Activated CD8-positive, alpha-beta memory T cell treated with anti-CD3 and anti-CD28 coated beads for 24 hours (primary cell): ENCODE measurements around the gene PLPP1.
A peak's percentile ranks its signal among the peaks of the same experiment; 100 is the strongest.

Experiments used
- DNase-seq: peaks from one replicate; pipeline ENCODE4 v3.0.0-alpha.2; 2020

The PLPP1 gene

GRCh38 chr5:55441107-55441771 lies 93.5 kb downstream of the PLPP1 start:
- no peak for DNase-seq

GRCh38 chr5:55440188-55440646 lies 94.5 kb downstream of the PLPP1 start:
- DNase-seq: no peak

GRCh38 chr5:55438998-55439397 lies 95.8 kb downstream of the PLPP1 start:
- DNase-seq: no peak

- DNase-seq: no peak
Observed at GRCh38 chr5:55437859-55438206, 96.9 kb downstream of the PLPP1 start.

- no peak for DNase-seq
Observed at GRCh38 chr5:55437452-55437851, 97.3 kb downstream of the PLPP1 start.

DNA sequence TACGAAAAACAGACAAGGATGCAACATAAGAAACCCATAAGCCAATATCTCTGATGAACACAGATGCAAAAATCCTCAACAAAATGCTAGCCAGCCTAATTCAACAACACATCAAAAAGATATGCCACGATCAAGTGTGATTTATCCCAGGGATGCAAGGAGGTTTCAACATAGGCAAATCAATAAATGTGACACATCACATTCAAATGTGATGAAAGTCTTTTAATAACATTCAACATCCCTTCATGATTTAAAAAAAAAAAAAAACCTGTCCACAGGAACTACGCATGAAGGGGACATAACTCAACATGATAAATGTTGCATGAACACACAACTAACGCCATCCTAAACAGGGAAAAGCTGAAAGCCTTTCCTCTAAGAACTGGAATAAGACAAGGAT lies 102.2 kb downstream of the PLPP1 start:
- no peak for DNase-seq

GRCh38 chr5:55429613-55430253 lies 105.0 kb downstream of the PLPP1 start:
- DNase-seq: no peak

GRCh38 chr5:55429221-55429612 lies 105.5 kb downstream of the PLPP1 start:
- DNase-seq: no peak

GRCh38 chr5:55427157-55427556 lies 107.6 kb downstream of the PLPP1 start:
- no peak for DNase-seq

DNA sequence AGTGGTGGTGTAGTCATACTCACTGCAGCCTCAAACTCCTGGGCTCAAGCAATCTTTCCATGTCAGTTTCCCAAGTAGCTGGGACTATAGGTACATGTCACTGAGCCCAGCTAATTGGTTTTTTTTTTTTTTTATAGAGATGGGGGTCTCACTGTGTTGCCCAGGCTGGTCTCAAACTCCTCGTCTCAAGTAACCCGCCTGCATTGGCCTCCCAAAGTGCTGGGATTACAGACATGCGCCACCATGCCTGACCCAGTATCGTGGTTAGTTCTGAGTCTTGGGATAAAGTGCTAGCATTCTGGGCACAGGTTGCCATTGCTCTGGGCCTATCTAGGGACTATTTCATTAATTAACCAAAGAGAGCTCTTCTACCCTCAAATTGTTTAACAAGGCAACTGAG lies 108.3 kb downstream of the PLPP1 start:
- no peak for DNase-seq

GRCh38 chr5:55421074-55421529 lies 113.7 kb downstream of the PLPP1 start:
- peak; percentile 71 for DNase-seq

- no peak for DNase-seq
Observed at GRCh38 chr5:55418994-55419968, 115.5 kb downstream of the PLPP1 start.

GRCh38 chr5:55416306-55416705 lies 118.5 kb downstream of the PLPP1 start:
- DNase-seq: no peak

DNA sequence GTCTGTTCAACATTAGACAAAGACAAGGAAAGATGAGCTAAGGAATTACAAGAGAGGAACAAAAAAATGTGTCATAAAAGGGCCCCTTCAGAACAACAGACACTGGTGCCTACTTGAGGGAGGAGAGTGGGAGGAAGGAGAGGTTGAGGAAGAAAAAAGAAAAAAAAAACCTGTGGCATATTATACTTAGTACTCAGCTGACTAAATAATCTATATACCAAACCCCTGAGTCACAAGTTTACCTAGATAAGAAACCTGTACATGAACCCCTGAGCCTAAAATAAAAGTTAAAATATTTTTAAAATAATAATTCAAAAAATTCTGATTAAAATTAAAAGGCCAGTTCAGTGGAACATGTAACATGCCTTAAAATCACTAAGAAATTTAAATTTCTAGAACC lies 119.7 kb downstream of the PLPP1 start:
- DNase-seq: no peak

GRCh38 chr5:55413644-55414043 lies 121.1 kb downstream of the PLPP1 start:
- no peak for DNase-seq

DNA sequence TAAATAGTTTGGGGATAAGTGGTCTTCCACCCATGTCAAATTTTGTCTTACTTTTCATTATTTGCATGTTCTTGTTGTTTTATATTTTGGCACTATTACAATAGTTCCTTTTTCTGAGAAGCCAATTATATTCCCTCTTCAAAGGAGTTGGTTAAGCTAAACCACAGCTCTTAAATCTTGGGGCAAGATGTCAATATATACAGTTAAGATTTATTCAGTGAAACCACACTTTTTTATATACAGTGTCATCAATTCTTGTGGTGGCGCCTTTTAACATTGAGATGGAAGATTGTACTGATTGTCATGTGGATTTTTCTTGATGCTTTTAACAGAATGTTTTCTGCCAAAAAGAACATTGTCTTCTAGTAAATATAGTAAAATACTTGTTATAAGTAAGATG lies 122.9 kb downstream of the PLPP1 start:
- DNase-seq: no peak

DNA sequence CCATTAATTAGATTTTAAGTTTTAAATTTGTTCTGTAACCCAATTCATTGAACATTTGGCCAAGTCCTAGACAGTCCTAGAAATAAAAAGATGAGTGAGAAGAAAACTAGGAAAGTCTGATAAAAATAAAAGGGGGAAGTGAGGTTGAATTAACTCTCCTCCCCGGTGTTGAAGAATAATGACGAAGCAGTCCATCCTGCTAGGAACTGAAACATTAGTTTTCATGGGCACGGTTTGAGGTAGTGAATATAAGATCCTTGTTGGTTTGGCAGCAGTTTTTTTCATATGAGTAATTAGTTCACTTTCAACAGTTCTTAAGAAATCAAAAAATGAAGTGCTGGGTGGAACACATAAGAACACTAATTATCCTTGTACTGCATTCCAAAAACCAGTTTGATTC lies 123.9 kb downstream of the PLPP1 start:
- no peak for DNase-seq

- no peak for DNase-seq
Observed at GRCh38 chr5:55409775-55410174, 125.0 kb downstream of the PLPP1 start.

DNA sequence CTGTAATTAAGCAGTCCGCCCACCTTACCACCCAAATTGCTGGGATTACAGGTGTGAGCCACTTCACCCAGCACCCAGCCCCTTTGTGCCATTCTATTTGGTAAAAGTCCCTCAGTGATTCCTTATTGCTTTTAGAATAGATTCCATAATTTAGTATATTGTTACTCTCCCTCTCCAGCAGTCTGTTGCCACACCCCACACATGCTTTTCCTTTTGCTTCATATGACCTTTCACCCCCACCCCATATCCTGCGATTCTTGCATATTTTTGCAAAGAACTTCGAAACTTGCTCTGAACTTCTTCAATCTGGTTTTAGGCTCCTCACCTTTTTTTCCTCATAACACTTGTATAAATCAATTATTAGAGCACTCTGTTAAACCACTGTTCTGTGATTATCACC lies 126.8 kb downstream of the PLPP1 start:
- DNase-seq: no peak

GRCh38 chr5:55407059-55407684 lies 127.6 kb downstream of the PLPP1 start:
- no peak for DNase-seq

- DNase-seq: no peak
Observed at GRCh38 chr5:55406292-55406691, 128.5 kb downstream of the PLPP1 start.

- no peak for DNase-seq
Observed at GRCh38 chr5:55402199-55402598, 132.6 kb downstream of the PLPP1 start.

- DNase-seq: no peak
Observed at GRCh38 chr5:55393501-55394175, 141.1 kb downstream of the PLPP1 start.
